GM18951 (cell line): Measurements from ENCODE around the gene ZNF22.

Experiments used
- POLR2A ChIP-seq: IDR thresholded peaks from 4 replicates; pipeline ENCODE4 v1.6.1; 2011; ENCODE audit warnings: mild to moderate bottlenecking; ENCODE audit not compliant: insufficient read length, insufficient read depth; ENCODE audit errors: extremely low read depth
- in situ Hi-C: fragments of 300-500 bp; cut with MboI; formaldehyde crosslinking; loops from one replicate; pipeline ENCODE4 v1.12.0; 2022; ENCODE audit warnings: low sequenced_read_pairs, mixed read lengths, inconsistent platforms; ENCODE audit not compliant: unreplicated experiment

The ZNF22 gene

DNA sequence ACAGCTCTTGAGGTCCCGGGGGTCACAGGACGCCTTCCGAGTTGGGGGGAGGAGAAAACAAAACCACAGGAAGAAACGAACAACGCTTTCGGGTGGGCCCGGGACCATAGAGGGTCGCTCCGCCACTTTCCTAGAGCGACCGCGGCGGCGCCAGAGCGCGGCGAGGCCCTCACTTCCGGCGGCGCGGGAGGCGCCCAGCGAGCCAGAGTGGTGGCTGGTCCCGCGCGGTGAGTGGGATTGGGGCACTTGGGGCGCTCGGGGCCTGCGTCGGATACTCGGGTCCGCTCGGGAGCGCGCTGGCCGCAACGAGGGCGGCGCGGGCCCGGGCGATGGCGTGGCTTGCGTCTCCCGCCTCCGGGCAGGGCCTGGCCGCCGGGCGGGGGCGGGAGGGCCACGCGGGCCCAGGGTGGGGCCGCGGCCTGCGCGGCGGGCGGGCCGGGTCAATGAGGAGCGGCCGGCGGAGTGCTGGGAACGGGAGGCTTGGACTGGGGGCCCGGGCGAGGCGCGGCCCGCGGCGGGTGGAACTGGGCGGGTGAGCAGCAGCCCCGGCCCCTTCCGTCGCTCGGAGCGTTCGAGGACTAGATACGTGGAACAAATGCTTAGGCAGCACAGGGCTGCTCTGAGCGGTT lies at the start of gene ZNF22:
Gene ZNF22 (plus strand): TSS at position 172 of the 629 bp plus-strand sequence. CDS start 2,446 bp downstream, outside the sequence.
- TF ChIP-seq POLR2A: peak; percentile 83
- in situ Hi-C loops: no loop called here

DNA sequence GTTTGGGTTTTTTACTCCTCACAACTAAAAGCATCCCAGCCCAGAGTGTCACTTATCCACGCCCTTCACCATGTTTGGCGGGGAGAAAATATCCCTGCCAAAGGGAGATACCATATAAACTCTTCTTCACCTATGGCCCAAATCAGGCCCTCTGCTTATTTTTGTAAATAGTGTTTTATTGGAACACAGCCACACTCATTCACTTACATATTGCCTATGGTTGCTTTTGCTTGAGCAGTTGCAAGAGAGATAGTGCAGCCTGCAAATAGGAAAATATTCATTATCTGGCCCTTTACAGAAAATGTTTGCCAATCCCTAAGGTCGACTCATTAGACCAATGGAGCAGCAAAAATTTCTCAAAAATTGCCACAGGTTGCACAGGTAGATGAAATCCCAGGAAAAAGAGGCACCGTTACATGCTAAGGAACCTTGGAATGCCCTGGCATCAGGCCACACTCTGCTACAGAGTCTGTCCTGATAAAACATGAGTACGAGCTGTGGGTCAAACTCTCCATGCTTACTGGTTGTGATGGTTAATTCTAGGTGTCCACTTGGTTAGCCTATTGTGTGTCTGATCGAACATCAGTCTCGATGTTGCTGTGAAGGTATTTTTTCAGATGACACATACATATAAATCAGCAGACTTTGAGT lies 49.0 kb upstream of the ZNF22 start:
- no peak for TF ChIP-seq POLR2A
- in situ Hi-C loops: no loop called here

DNA sequence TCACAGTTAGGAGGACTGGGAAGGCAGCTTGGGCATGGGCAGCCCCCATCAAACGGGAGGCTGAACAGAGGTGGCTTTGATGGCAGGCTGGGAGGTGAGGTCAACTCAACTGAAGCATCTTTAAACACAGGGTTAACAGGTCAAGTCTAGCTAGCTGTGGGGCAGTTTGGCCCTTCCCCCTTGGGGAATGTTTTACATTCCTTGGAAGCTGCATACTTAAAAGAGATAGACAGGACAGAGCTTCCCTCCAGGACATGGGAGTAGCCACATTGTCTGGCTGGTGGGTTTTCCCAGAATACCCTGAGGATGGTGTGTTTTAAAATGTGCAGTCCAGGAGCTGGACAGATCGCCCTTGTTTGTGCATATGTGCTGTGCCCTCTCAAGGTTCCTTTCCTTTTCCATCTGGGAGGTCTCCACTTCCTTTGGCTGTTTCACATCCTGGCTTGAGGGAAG lies 47.9 kb upstream of the ZNF22 start:
- no peak for TF ChIP-seq POLR2A
- in situ Hi-C loops: no loop called here

DNA sequence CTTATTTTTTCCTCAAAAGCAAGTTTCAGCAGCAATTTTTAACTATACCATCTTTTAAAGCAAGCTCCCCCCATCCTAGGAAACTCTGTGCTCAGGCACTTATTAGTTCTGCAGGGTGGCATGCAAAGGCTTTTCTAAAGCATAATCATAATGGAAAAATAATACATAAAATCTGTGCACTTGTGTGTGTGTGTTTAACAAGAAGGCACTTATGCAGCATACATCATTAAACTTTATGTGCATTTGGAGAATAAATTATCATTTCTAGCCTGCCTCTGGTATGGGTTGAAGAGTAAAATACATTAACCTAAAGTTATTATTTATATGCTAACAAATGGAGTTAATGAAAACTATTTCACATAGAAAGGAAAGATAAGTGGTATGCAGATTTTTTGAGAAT lies 46.7 kb upstream of the ZNF22 start:
- in situ Hi-C loops: no loop called here
- TF ChIP-seq POLR2A: no peak

DNA sequence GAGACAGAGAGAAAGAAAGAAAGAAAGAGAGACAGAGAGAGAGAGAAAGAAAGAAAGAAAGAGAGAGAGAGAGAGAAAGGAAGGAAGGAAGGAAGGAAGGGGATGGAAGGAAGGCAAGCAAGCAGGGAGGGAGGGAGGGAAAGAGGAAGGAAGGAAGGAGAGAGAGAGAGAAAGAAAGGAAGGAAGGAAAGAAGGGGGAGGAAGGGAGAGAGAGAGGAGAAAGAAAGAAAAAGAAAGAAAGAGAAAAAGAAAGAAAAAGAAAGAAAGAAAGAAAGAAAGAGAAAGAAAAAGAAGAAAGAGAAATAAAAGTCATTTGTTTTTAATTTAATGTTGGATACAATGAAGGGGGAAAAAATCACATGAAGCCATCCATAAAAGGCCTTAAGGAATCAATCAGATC lies 45.8 kb upstream of the ZNF22 start:
- TF ChIP-seq POLR2A: no peak
- in situ Hi-C loops: no loop called here

DNA sequence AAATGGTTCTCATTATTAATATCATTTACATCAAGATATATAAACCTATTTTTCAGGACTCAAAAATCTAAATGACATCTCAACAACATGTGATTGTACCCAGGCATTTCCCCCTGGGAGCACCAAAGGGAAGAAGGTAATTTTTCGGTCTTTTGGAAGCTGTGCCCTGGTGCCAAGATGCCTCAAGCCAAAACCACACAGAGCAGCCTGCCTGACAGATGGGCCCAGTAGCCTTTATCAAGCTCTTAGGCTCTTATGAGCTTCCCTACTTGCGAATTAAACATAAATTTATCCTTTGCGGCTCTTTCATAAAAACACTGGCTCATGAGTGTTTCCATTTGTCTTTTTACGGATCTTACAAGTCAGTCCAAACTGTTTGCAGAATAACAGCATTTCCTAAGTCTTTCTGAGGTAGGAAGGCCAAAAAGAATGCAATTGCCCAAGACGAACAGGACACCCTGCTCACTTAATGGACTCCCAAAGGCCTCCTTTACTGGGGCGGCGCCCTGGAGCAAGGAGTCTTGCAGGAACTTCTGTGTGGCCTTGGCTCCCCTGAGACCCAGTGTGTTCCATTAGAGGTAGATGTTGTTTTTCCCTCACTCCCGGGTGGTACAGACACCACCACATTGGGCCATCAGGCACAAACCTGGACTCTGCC lies 45.2 kb upstream of the ZNF22 start:
- no peak for TF ChIP-seq POLR2A
- in situ Hi-C loops: no loop called here

DNA sequence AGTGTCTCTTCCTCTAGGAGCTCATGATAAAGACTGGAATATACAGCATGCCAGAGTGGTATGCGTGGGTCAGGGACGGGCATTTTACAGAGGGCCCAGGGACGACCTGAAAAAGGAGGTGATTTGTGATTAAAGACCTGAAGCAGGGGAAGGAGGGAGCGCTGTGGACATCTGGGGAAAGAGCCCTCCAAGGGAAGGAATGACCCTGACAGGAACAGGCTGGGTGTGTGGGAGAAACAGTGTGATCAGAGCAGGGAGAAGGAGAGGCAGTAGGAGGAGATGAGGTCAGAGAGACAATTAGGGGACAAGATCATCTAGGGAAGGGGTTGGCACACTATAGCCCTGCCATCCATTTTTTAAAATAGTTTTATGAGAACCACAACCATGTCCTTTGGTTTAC lies 44.5 kb upstream of the ZNF22 start:
- TF ChIP-seq POLR2A: no peak
- in situ Hi-C loops: no loop called here

DNA sequence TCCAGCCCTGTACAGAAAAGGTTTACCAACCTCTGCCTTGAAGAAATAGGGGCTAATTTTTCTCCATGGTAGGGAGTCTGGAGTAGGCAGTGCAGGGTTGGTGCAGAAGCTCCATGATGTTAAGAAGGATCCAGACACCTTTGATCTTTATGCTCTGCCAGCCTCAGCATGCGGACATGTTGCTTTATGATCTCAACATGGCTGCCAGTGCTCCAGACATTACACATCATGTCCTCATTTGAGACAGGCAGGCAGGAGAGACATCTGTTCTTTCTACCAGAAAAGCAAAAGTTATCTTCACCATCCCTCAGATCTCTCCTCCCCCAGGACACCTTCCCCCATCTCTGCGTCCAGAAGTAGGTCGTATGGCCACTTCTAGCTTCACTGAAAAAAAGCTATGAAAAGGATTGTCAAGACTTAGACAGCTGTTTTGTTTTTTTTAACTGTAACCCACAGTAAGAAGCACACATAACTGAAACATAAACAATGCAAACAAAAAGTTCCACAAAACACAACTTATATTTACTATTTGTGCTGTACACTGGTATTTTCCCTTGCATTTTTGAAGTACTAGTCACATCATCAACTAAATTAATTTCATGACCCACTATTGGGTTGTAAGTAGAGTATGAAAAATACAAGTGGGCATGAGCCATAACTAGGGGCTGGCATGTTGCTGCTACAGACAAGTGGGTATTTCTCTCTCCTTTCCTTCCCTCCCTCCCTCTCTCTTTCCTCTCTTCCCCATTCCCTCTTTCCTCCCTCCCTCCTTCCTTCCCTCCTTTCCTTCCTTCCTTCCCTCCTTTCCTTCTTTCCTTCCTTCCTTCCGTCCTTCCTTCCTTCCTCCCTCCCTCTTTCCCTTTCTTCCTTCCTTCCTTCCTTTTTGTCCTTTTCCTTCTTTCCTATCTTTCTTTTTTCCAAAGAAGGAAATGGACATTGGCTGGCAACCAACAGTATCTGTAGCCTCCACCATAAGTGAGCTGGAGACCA lies 43.7 kb upstream of the ZNF22 start:
- TF ChIP-seq POLR2A: no peak
- in situ Hi-C loops: no loop called here

DNA sequence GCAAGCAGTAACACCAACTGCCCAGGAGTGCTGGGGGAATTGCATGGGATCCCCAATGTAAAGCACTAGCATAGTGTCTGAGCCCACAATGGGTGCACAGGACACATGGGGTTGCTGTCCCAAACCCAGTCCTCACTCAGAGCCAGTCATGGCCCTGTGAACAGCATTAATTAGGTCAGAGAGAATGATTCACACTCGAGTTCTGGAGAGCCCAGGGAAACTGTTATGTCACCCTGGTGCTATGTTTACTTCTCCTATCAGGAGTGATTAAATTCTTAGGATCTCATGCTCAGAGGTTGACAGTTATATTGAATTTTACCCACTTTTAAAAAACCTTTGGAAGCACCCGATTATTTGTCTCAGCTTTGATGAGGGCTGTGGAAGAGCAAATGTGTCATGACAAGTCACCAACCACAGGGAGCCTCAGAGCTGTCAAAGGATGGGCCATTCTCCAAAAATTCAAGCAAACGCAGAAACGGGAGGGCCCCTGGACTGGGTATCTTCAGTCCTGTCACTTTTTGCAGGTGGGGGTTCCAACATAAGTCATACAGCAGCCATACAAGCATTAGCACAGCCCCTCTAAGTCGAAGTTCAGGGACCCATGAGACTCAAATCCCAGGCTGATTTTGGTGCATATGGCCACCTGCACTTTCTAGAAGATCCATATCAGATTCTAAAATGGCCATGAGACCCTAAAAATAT lies 42.4 kb upstream of the ZNF22 start:
- in situ Hi-C loops: no loop called here
- no peak for TF ChIP-seq POLR2A

DNA sequence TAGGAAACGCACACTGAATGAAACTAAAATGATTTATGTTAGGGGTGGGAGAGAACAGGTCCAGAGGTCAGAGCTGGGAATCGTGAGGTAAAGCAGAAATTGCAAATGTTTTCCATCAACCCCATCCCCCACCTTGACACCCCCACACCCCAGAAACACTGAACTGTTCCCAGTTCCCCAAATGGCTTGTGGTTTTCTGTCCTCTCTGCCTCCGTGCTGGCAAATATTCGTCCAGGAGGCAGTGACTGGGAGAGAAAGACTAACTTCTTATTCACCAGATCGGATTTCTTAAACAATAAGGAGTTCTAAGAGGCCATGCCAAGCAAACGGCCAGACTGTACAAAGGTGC lies 41.9 kb upstream of the ZNF22 start:
- no peak for TF ChIP-seq POLR2A
- in situ Hi-C loops: no loop called here

DNA sequence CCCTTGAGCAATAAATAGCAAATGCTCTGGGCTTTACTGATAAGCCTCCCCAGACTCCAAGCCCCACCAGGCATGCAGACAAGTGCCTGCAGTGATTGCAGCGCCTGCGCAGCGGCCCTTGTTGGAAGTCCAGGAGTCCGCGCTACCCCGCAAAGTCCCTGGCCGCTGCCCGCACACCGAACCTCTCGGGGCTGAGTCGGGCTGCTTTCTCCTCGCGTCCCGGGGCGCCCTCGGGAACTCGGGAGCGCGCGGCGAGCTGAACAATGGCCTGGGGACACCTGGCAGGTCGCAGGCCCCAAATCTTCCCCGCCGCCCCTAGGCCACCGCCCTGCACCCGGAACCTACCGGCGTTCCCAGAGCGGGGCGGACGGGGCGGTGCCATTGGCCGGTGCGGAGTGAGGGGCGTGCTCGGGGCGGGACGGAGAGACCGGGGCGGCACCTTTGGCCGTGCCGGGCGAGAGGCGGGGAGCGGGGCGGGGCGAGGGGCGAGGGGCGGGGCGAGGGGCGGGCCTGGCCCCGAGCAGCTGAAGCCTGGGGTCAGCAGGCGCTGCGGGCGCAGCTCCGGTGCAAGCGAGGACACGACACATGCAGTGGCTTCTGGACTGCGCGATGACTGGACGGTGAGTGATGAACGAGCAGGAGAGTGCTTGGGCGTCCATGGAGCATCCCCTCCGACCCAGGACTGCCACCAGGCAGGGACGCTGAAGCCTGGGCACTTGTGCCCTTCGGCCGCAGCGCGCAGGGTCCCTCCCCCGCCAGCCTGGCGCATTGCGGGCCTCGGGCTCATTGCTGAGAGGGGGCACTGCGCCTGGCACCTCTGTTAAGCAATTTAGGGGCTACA lies 41.3 kb upstream of the ZNF22 start, which contains the start of gene RASSF4:
Gene RASSF4 (plus strand): TSS at position 556 of the 841 bp plus-strand sequence. CDS start 10,401 bp downstream, outside the sequence.
- peak; percentile 95 for TF ChIP-seq POLR2A
- in situ Hi-C loops: no loop called here
